Peyer's patch (tissue), 4 donors: Measurements from ENCODE around the gene MYO6. TPM values are rescaled to one million over a fixed set of nuclear protein-coding genes. Genes with fewer than 3 reads are reported as not detected.
A peak's percentile ranks its signal among the peaks of the same experiment; 100 is the strongest.

ENCODE experiments used
- DNase-seq, 3 donors: peaks; one replicate each; pipeline ENCODE4 v3.0.0-alpha.2; 2017 to 2019
- H3K27ac ChIP-seq, 4 donors: fragments of 200-600 bp; sonication (generic); one replicate each; pipeline ENCODE4 v1.5.1; 2016 to 2019
- H3K27me3 ChIP-seq, 2 donors: fragments of 200-600 bp; sonication (generic); one replicate each; pipeline ENCODE4 v1.5.1; 2019
- H3K36me3 ChIP-seq, 3 donors: fragments of 200-600 bp; sonication (generic); one replicate each; pipeline ENCODE4 v1.5.1; 2016 to 2019
- H3K4me1 ChIP-seq, 4 donors: fragments of 200-600 bp; sonication (generic); one replicate each; pipeline ENCODE4 v1.5.1; 2016 to 2019
- H3K4me3 ChIP-seq, 4 donors: fragments of 200-600 bp; sonication (generic); 1 replicate in 3 of 4; 2 replicates in 1 of 4; pipeline ENCODE4 v1.5.1; 2016 to 2019; ENCODE audit warnings: mild to moderate bottlenecking in 1 of 4
- H3K9me3 ChIP-seq, 4 donors: fragments of 200-600 bp; sonication (generic); one replicate each; pipeline ENCODE4 v1.5.1; 2016 to 2019; ENCODE audit warnings: mild to moderate bottlenecking in 1 of 4
- CTCF ChIP-seq, 6 experiments: fragments of 450-650 bp in 4 of 6; fragments of 200-600 bp in 2 of 6; sonication (generic) in 1 of 6; IDR thresholded peaks; one replicate each; pipeline ENCODE4 v1.5.1; 2017 to 2019; ENCODE audit warnings: antibody characterized with exemption in 6 of 6, mild to moderate bottlenecking in 3 of 6, moderate library complexity in 1 of 6
- POLR2A ChIP-seq, 2 donors: fragments of 450-650 bp; IDR thresholded peaks; one replicate each; pipeline ENCODE4 v1.5.1; 2017; ENCODE audit warnings: antibody characterized with exemption in 2 of 2, mild to moderate bottlenecking in 2 of 2, moderate library complexity in 2 of 2
- total RNA-seq, 4 donors: library from RNA; depleted of rRNA; stranded (reverse); fragments of >200 nt; gene quantifications; one replicate each; pipeline ENCODE4 v1.1.0, GENCODE V29; 2016

MYO6 gene
- total RNA-seq, 4 donors from 2014 or later, result 60.2 to 89.1 (median 76.2) TPM

GRCh38 chr6:75843396-75843795 is 94.4 kb downstream of the MYO6 start:
- Histone ChIP-seq H3K27ac (no peak overlapping the region), H3K4me3 (no peak overlapping the region), H3K36me3 (peaks cover 0 to 37% (median 0%) of the 10 kb centered on the region in 3 donors), H3K27me3 (no peaks in the 10 kb centered on the region), H3K4me1 (no peaks in the 10 kb centered on the region), H3K9me3 (no peaks in the 10 kb centered on the region)
- TF ChIP-seq POLR2A (IDR thresholded peaks at IDR 0.05), result no peak
- no peak for TF ChIP-seq CTCF (IDR thresholded peaks at IDR 0.05)
- no peak for DNase-seq

GRCh38 chr6:75848274-75848673 is 99.2 kb downstream of the MYO6 start:
- Histone ChIP-seq H3K4me1 (peaks cover 0 to 15% (median 0%) of the 10 kb centered on the region in 4 donors), H3K27me3 (no peaks in the 10 kb centered on the region), H3K27ac (no peak overlapping the region), H3K4me3 (no peak overlapping the region), H3K9me3 (no peaks in the 10 kb centered on the region), H3K36me3 (peaks cover 0 to 8% (median 0%) of the 10 kb centered on the region in 3 donors)
- DNase-seq, result no peak
- TF ChIP-seq CTCF (IDR thresholded peaks at IDR 0.05) (no peak), POLR2A (IDR thresholded peaks at IDR 0.05) (no peak)

- Histone ChIP-seq H3K4me1 (peaks cover 0 to 18% (median 0%) of the 10 kb centered on the region in 4 donors), H3K27me3 (no peaks in the 10 kb centered on the region), H3K36me3 (peaks cover 0 to 8% (median 0%) of the 10 kb centered on the region in 3 donors), H3K27ac (no peak overlapping the region), H3K4me3 (no peak overlapping the region), H3K9me3 (no peaks in the 10 kb centered on the region)
- TF ChIP-seq POLR2A (IDR thresholded peaks at IDR 0.05) (no peak), CTCF (IDR thresholded peaks at IDR 0.05) (no peak)
- no peak for DNase-seq
These were observed 100.4 kb downstream of the MYO6 start for GRCh38 chr6:75849329-75850025.

- Histone ChIP-seq H3K36me3 (peaks cover 0 to 5% (median 0%) of the 10 kb centered on the region in 3 donors), H3K4me3 (no peak overlapping the region), H3K27ac (no peak overlapping the region), H3K9me3 (no peaks in the 10 kb centered on the region), H3K4me1 (peaks cover 0 to 25% (median 0%) of the 10 kb centered on the region in 4 donors), H3K27me3 (no peaks in the 10 kb centered on the region)
- DNase-seq, result no peak
- TF ChIP-seq POLR2A (IDR thresholded peaks at IDR 0.05) (no peak), CTCF (IDR thresholded peaks at IDR 0.05) (no peak)
These were observed 101.2 kb downstream of the MYO6 start for GRCh38 chr6:75850026-75850833.

- TF ChIP-seq CTCF (IDR thresholded peaks at IDR 0.05) (no peak), POLR2A (IDR thresholded peaks at IDR 0.05) (no peak)
- DNase-seq, result no peak
- Histone ChIP-seq H3K4me1 (peaks cover 0 to 25% (median 0%) of the 10 kb centered on the region in 4 donors), H3K4me3 (no peak overlapping the region), H3K9me3 (no peaks in the 10 kb centered on the region), H3K36me3 (peaks cover 0 to 21% (median 0%) of the 10 kb centered on the region in 3 donors), H3K27me3 (no peaks in the 10 kb centered on the region), H3K27ac (peak overlapping the region in 1 of 4 donors; percentile 35)
These were observed 103.7 kb downstream of the MYO6 start for GRCh38 chr6:75852721-75853120.
